ENCODE data around the gene GALNT10. TPM values are rescaled to one million over a fixed set of nuclear protein-coding genes. Genes with fewer than 3 reads are reported as not detected.

GALNT10 gene
- total RNA-seq, 4 donors from 2014 or later: 5.7 to 25.2 (median 9.7) TPM

- no peak for TF ChIP-seq POLR2A (IDR thresholded peaks at IDR 0.05)
- no peak for TF ChIP-seq CTCF (IDR thresholded peaks at IDR 0.05)
- intact Hi-C loops (cut with DNase I; ENCODE audit: low total_unique reads): no loop called here
- WGBS, 2 donors: 77 to 79% methylated on average over 4 of the region's 4 CpGs
- no peak overlapping the region for H3K4me3 ChIP-seq (ENCODE audit: low read depth, poor library complexity, severe bottlenecking)
- no peak for DNase-seq (ENCODE audit: low spot score in 2 of 2)
Measured at GRCh38 chr5:154163327-154164248, 26.9 kb upstream of the GALNT10 start.

- 27 to 36% methylated on average over 1 of the region's 1 CpG for WGBS, 2 donors
- no peak for DNase-seq (ENCODE audit: low spot score in 2 of 2)
- no peak overlapping the region for H3K4me3 ChIP-seq (ENCODE audit: low read depth, poor library complexity, severe bottlenecking)
- intact Hi-C loops (cut with DNase I; ENCODE audit: low total_unique reads): no loop called here
- TF ChIP-seq CTCF (IDR thresholded peaks at IDR 0.05) (no peak), POLR2A (IDR thresholded peaks at IDR 0.05) (no peak)
Measured at GRCh38 chr5:154164249-154164581, 26.3 kb upstream of the GALNT10 start.

- H3K4me3 ChIP-seq (ENCODE audit: low read depth, poor library complexity, severe bottlenecking): no peak overlapping the region
- WGBS, 2 donors: 26 to 52% methylated on average over 10 of the region's 10 CpGs
- no peak for DNase-seq (ENCODE audit: low spot score in 2 of 2)
- intact Hi-C loops (cut with DNase I; ENCODE audit: low total_unique reads): no loop called here
- no peak for TF ChIP-seq CTCF (IDR thresholded peaks at IDR 0.05)
- no peak for TF ChIP-seq POLR2A (IDR thresholded peaks at IDR 0.05)
Measured at GRCh38 chr5:154165886-154166285, 24.6 kb upstream of the GALNT10 start.

- DNase-seq (ENCODE audit: low spot score in 2 of 2): no peak
- no peak for TF ChIP-seq POLR2A (IDR thresholded peaks at IDR 0.05)
- no peak for TF ChIP-seq CTCF (IDR thresholded peaks at IDR 0.05)
- no peak overlapping the region for H3K4me3 ChIP-seq (ENCODE audit: low read depth, poor library complexity, severe bottlenecking)
- WGBS, 2 donors: 69 to 91% methylated on average over 2 of the region's 2 CpGs
- intact Hi-C loops (cut with DNase I; ENCODE audit: low total_unique reads): no loop called here
Measured at GRCh38 chr5:154166901-154167791, 23.4 kb upstream of the GALNT10 start.

- no peak for TF ChIP-seq POLR2A (IDR thresholded peaks at IDR 0.05)
- no peak for TF ChIP-seq CTCF (IDR thresholded peaks at IDR 0.05)
- H3K4me3 ChIP-seq (ENCODE audit: low read depth, poor library complexity, severe bottlenecking): no peak overlapping the region
Measured at GRCh38 chr5:154168395-154168794, 22.1 kb upstream of the GALNT10 start.

More at GRCh38 chr5:154168395-154168794, 22.1 kb upstream of the GALNT10 start:
- WGBS, 2 donors: 65 to 67% methylated on average over 2 of the region's 2 CpGs
- intact Hi-C loops (cut with DNase I; ENCODE audit: low total_unique reads): no loop called here
- no peak for DNase-seq (ENCODE audit: low spot score in 2 of 2)

Data from lower leg skin (tissue), 4 donors.